ENCODE measurements around the gene HAP1.
A peak's percentile ranks its signal among the peaks of the same experiment; 100 is the strongest.
"Not testable (repeated sequence)": the region's sequence is repeated elsewhere in the genome, so short reads cannot be mapped to it uniquely, and the experiment has no call there.

The HAP1 gene

GRCh38 chr17:41691031-41691777, 43.2 kb downstream of the HAP1 start:
- DNase-seq (ENCODE audit: low read depth in 4 of 4, low spot score in 1 of 4), result no peak

GRCh38 chr17:41690497-41690896, 43.9 kb downstream of the HAP1 start:
- DNase-seq (ENCODE audit: low read depth in 4 of 4, low spot score in 1 of 4), result no peak

GRCh38 chr17:41689497-41690299, 44.7 kb downstream of the HAP1 start:
- DNase-seq (ENCODE audit: low read depth in 4 of 4, low spot score in 1 of 4), result peak in 3 of 4 experiments; percentile 39 to 45 (median 39)

GRCh38 chr17:41688641-41689496, 45.6 kb downstream of the HAP1 start, which contains the start of gene EIF1:
TSS of gene EIF1 (plus strand) at chr17:41688885. CDS start at chr17:41689039, 154 bp downstream.
- DNase-seq (ENCODE audit: low read depth in 4 of 4, low spot score in 1 of 4), result peak; percentile 100

- DNase-seq (ENCODE audit: low read depth in 4 of 4, low spot score in 1 of 4), result no peak
These were observed 46.4 kb downstream of the HAP1 start for GRCh38 chr17:41687828-41688640.

- no peak for DNase-seq (ENCODE audit: low read depth in 4 of 4, low spot score in 1 of 4)
These were observed 48.2 kb downstream of the HAP1 start for GRCh38 chr17:41686281-41686680.

GRCh38 chr17:41685753-41686152, 48.7 kb downstream of the HAP1 start:
- DNase-seq (ENCODE audit: low read depth in 4 of 4, low spot score in 1 of 4), result not testable (repeated sequence)

- no peak for DNase-seq (ENCODE audit: low read depth in 4 of 4, low spot score in 1 of 4)
These were observed 50.4 kb downstream of the HAP1 start for GRCh38 chr17:41684035-41684434.

GRCh38 chr17:41683441-41684007, 50.9 kb downstream of the HAP1 start:
- DNase-seq (ENCODE audit: low read depth in 4 of 4, low spot score in 1 of 4), result no peak

GRCh38 chr17:41682631-41683030, 51.8 kb downstream of the HAP1 start:
- DNase-seq (ENCODE audit: low read depth in 4 of 4, low spot score in 1 of 4), result no peak

- no peak for DNase-seq (ENCODE audit: low read depth in 4 of 4, low spot score in 1 of 4)
These were observed 52.7 kb downstream of the HAP1 start for GRCh38 chr17:41681776-41682175.

GRCh38 chr17:41680426-41681040, 53.9 kb downstream of the HAP1 start:
- DNase-seq (ENCODE audit: low read depth in 4 of 4, low spot score in 1 of 4), result no peak

- DNase-seq (ENCODE audit: low read depth in 4 of 4, low spot score in 1 of 4), result no peak
These were observed 54.6 kb downstream of the HAP1 start for GRCh38 chr17:41679740-41680425.

GRCh38 chr17:41678907-41679739, 55.3 kb downstream of the HAP1 start:
- DNase-seq (ENCODE audit: low read depth in 4 of 4, low spot score in 1 of 4), result peak in 1 of 4 experiments; percentile 48

GRCh38 chr17:41678411-41678906, 56.0 kb downstream of the HAP1 start:
- no peak for DNase-seq (ENCODE audit: low read depth in 4 of 4, low spot score in 1 of 4)

- no peak for DNase-seq (ENCODE audit: low read depth in 4 of 4, low spot score in 1 of 4)
These were observed 58.4 kb downstream of the HAP1 start for GRCh38 chr17:41676058-41676419.

- not testable (repeated sequence) for DNase-seq (ENCODE audit: low read depth in 4 of 4, low spot score in 1 of 4)
These were observed 59.0 kb downstream of the HAP1 start for GRCh38 chr17:41675157-41676057.
